WTC11 (cell line): ENCODE data around the gene PHACTR3. TPM values are rescaled to one million over a fixed set of nuclear protein-coding genes. Genes with fewer than 3 reads are reported as not detected.

ENCODE experiments used
- ATAC-seq: fragments of 200-7000 bp; cut with Tn5 transposase; 2 replicates; pipeline ENCODE4 v1.10.0; 2021; ENCODE audit warnings: mild to moderate bottlenecking, moderate library complexity
- CTCF ChIA-PET: fragments of 300-600 bp; sonication (Branson Sonifier 250); formaldehyde crosslinking; loops from one replicate; lab custom pipeline; 2021; ENCODE audit warnings: antibody characterized with exemption; lab: Charles Lee
- POLR2A ChIA-PET: fragments of 350-600 bp; sonication (Branson Sonifier 250); formaldehyde crosslinking; loops from one replicate; lab custom pipeline; 2021; ENCODE audit warnings: antibody characterized with exemption; lab: Charles Lee
- DNase-seq: peaks from one replicate; pipeline ENCODE4 v3.0.0; 2021; ENCODE audit warnings: low spot score
- H3K27ac Mint-ChIP-seq: 2 replicates; pipeline ENCODE4 v1.8.0; 2021; ENCODE audit warnings: mixed read lengths
- H3K27me3 Mint-ChIP-seq: 2 replicates; pipeline ENCODE4 v1.8.0; 2021; ENCODE audit warnings: low read depth, mild to moderate bottlenecking, moderate library complexity, mixed read lengths
- H3K36me3 Mint-ChIP-seq: 2 replicates; pipeline ENCODE4 v1.8.0; 2021; ENCODE audit warnings: mixed read lengths
- H3K4me1 Mint-ChIP-seq: 2 replicates; pipeline ENCODE4 v1.8.0; 2022; ENCODE audit warnings: mixed read lengths
- H3K4me3 Mint-ChIP-seq: 2 replicates; pipeline ENCODE4 v1.8.0; 2021; ENCODE audit warnings: mild to moderate bottlenecking, moderate library complexity, mixed read lengths
- H3K9me3 Mint-ChIP-seq: 2 replicates; pipeline ENCODE4 v1.8.0; 2021; ENCODE audit warnings: mixed read lengths
- ATF3 ChIP-seq: sonication (generic); formaldehyde crosslinking; conservative IDR thresholded peaks from 2 replicates; pipeline ENCODE4 v1.8.1; 2022; ENCODE audit warnings: mild to moderate bottlenecking, missing genetic modification reagents
- CDX4 ChIP-seq: fragments of 250-450 bp; sonication (Bioruptor Pico); IDR thresholded peaks from 2 replicates; pipeline ENCODE4 v1.9.0; 2021; ENCODE audit warnings: moderate library complexity, mild to moderate bottlenecking, inconsistent platforms, borderline replicate concordance
- CREM ChIP-seq: sonication (generic); formaldehyde crosslinking; IDR thresholded peaks from 2 replicates; pipeline ENCODE4 v1.8.1; 2022; ENCODE audit warnings: mild to moderate bottlenecking, missing genetic modification reagents, moderate library complexity
- EMX1 ChIP-seq: fragments of 250-450 bp; sonication (Bioruptor Pico); IDR thresholded peaks from 2 replicates; pipeline ENCODE4 v1.8.0; 2021; ENCODE audit warnings: mild to moderate bottlenecking
- FOXJ3 ChIP-seq: sonication (generic); formaldehyde crosslinking; IDR thresholded peaks from 2 replicates; pipeline ENCODE4 v1.9.0; 2021; ENCODE audit warnings: missing genetic modification reagents, mild to moderate bottlenecking, borderline replicate concordance
- FOXP1 ChIP-seq: sonication (generic); formaldehyde crosslinking; IDR thresholded peaks from 2 replicates; pipeline ENCODE4 v1.8.0; 2022; ENCODE audit warnings: missing genetic modification reagents, mild to moderate bottlenecking, moderate library complexity, borderline replicate concordance
- HMGXB4 ChIP-seq: sonication (generic); formaldehyde crosslinking; IDR thresholded peaks from 2 replicates; pipeline ENCODE4 v1.8.1; 2023; ENCODE audit warnings: mild to moderate bottlenecking, moderate library complexity, missing genetic modification reagents
- IRF2 ChIP-seq: sonication (generic); formaldehyde crosslinking; IDR thresholded peaks from 2 replicates; pipeline ENCODE4 v1.8.0; 2022; ENCODE audit warnings: low read depth, missing genetic modification reagents, borderline replicate concordance
- JAZF1 ChIP-seq: fragments of 250-450 bp; sonication (Bioruptor Pico); IDR thresholded peaks from 2 replicates; pipeline ENCODE4 v1.9.0; 2021; ENCODE audit warnings: moderate library complexity, mild to moderate bottlenecking, inconsistent platforms
- MAX ChIP-seq: sonication (generic); formaldehyde crosslinking; IDR thresholded peaks from 2 replicates; pipeline ENCODE4 v1.8.0; 2022; ENCODE audit warnings: mild to moderate bottlenecking, missing genetic modification reagents
- MYBL2 ChIP-seq: sonication (generic); formaldehyde crosslinking; IDR thresholded peaks from 2 replicates; pipeline ENCODE4 v1.8.1; 2023; ENCODE audit warnings: mild to moderate bottlenecking, moderate library complexity, missing genetic modification reagents
- PRDM15 ChIP-seq: sonication (generic); formaldehyde crosslinking; IDR thresholded peaks from 2 replicates; pipeline ENCODE4 v1.8.0; 2022; ENCODE audit warnings: missing genetic modification reagents
- SMAD3 ChIP-seq: sonication (generic); formaldehyde crosslinking; IDR thresholded peaks from 2 replicates; pipeline ENCODE4 v1.8.0; 2022; ENCODE audit warnings: missing genetic modification reagents, mild to moderate bottlenecking, borderline replicate concordance
- SMAD4 ChIP-seq: sonication (generic); formaldehyde crosslinking; IDR thresholded peaks from 2 replicates; pipeline ENCODE4 v1.8.0; 2022; ENCODE audit warnings: mild to moderate bottlenecking, missing genetic modification reagents
- SOX15 ChIP-seq: fragments of 250-450 bp; sonication (Bioruptor Pico); IDR thresholded peaks from 2 replicates; pipeline ENCODE4 v1.9.0; 2021; ENCODE audit warnings: mild to moderate bottlenecking
- USF1 ChIP-seq: sonication (generic); formaldehyde crosslinking; IDR thresholded peaks from 2 replicates; pipeline ENCODE4 v1.8.0; 2022; ENCODE audit warnings: mild to moderate bottlenecking, missing genetic modification reagents
- ZBTB21 ChIP-seq: sonication (generic); formaldehyde crosslinking; IDR thresholded peaks from 2 replicates; pipeline ENCODE4 v1.8.1; 2023; ENCODE audit warnings: mild to moderate bottlenecking, missing genetic modification reagents, borderline replicate concordance
- ZNF263 ChIP-seq: sonication (generic); formaldehyde crosslinking; IDR thresholded peaks from 2 replicates; pipeline ENCODE4 v1.8.1; 2022; ENCODE audit warnings: low read depth, mild to moderate bottlenecking, moderate library complexity, missing genetic modification reagents
- ZNF425 ChIP-seq: fragments of 250-450 bp; sonication (Bioruptor Pico); conservative IDR thresholded peaks from 2 replicates; pipeline ENCODE4 v1.9.0; 2021; ENCODE audit warnings: mild to moderate bottlenecking
- ZNF671 ChIP-seq: fragments of 250-450 bp; sonication (Bioruptor Pico); IDR thresholded peaks from 2 replicates; pipeline ENCODE4 v1.8.0; 2021; ENCODE audit warnings: mild to moderate bottlenecking
- total RNA-seq: library from RNA; stranded (reverse); gene quantifications from 3 replicates; pipeline ENCODE4 v1.2.3, GENCODE V29; 2021

PHACTR3 gene
- total RNA-seq, 1 experiment from 2014 or later = 0.28 TPM

GRCh38 chr20:59606566-59606965, 2.2 kb downstream of the PHACTR3 start:
- TF ChIP-seq CDX4 (CRISPR knock-in tag) = no peak
- TF ChIP-seq ATF3 (CRISPR knock-in tag) = no peak
- TF ChIP-seq SMAD4 (CRISPR knock-in tag) = no peak
- Mint-ChIP-seq H3K4me3 (no peak overlapping the region), H3K4me1 (0 out of 2 replicates have a peak, but pooled peaks cover 2% of the 10 kb centered on the region), H3K36me3 (no peaks in the 10 kb centered on the region), H3K27me3 (peaks cover 95% of the 10 kb centered on the region), H3K27ac (no peak overlapping the region), H3K9me3 (no peaks in the 10 kb centered on the region)
- POLR2A ChIA-PET = no interaction called here
- ATAC-seq = no peak
- DNase-seq = no peak
- CTCF ChIA-PET = interaction anchor here (0.8 kb wide), 1 partner anchor 119 kb away, joined by 3 read pairs; no protein-coding TSS in a partner anchor

GRCh38 chr20:59608396-59608795, 4.1 kb downstream of the PHACTR3 start:
- ChIA-PET CTCF (no interaction called here), POLR2A (no interaction called here)
- ATAC-seq (no peak), DNase-seq (no peak)
- H3K27ac Mint-ChIP-seq = no peak overlapping the region
- no peak overlapping the region for H3K4me3 Mint-ChIP-seq
- H3K27me3 Mint-ChIP-seq = peaks cover 90% of the 10 kb centered on the region
- no peaks in the 10 kb centered on the region for H3K9me3 Mint-ChIP-seq
- H3K36me3 Mint-ChIP-seq = no peaks in the 10 kb centered on the region
- H3K4me1 Mint-ChIP-seq = 0 out of 2 replicates have a peak, but pooled peaks cover 2% of the 10 kb centered on the region
- TF ChIP-seq ZBTB21 (no peak), FOXJ3 (no peak), PRDM15 (no peak), JAZF1 (CRISPR knock-in tag) (no peak), IRF2 (CRISPR knock-in tag) (no peak), CDX4 (CRISPR knock-in tag) (no peak), SOX15 (CRISPR knock-in tag) (no peak), ZNF671 (no peak), SMAD3 (CRISPR knock-in tag) (no peak), CREM (no peak), ZNF263 (CRISPR knock-in tag) (no peak), EMX1 (no peak), FOXP1 (CRISPR knock-in tag) (no peak), HMGXB4 (CRISPR knock-in tag) (no peak), USF1 (CRISPR knock-in tag) (no peak), MAX (CRISPR knock-in tag) (no peak), MYBL2 (CRISPR knock-in tag) (no peak), ZNF425 (CRISPR knock-in tag) (no peak)
